SU-DHL-6 (cell line): ENCODE measurements around the gene SLC4A7.

Experiments
- EZH2phosphoT487 ChIP-seq: fragments of 200-600 bp; sonication (generic), shearing (Covaris generic); conservative IDR thresholded peaks from 2 replicates; pipeline ENCODE4 v1.6.1; 2018; ENCODE audit warnings: mild to moderate bottlenecking, antibody characterized with exemption, low read length, moderate library complexity, mixed read lengths
- TF ChIP-seq, protein P1 (sequence below): fragments of 200-600 bp; sonication (generic); IDR thresholded peaks from one replicate; pipeline ENCODE4 v1.5.1; 2017; ENCODE audit warnings: antibody characterized with exemption, mild to moderate bottlenecking, low read length, moderate library complexity; ENCODE audit not compliant: insufficient read depth, poor library complexity, severe bottlenecking

DNA sequence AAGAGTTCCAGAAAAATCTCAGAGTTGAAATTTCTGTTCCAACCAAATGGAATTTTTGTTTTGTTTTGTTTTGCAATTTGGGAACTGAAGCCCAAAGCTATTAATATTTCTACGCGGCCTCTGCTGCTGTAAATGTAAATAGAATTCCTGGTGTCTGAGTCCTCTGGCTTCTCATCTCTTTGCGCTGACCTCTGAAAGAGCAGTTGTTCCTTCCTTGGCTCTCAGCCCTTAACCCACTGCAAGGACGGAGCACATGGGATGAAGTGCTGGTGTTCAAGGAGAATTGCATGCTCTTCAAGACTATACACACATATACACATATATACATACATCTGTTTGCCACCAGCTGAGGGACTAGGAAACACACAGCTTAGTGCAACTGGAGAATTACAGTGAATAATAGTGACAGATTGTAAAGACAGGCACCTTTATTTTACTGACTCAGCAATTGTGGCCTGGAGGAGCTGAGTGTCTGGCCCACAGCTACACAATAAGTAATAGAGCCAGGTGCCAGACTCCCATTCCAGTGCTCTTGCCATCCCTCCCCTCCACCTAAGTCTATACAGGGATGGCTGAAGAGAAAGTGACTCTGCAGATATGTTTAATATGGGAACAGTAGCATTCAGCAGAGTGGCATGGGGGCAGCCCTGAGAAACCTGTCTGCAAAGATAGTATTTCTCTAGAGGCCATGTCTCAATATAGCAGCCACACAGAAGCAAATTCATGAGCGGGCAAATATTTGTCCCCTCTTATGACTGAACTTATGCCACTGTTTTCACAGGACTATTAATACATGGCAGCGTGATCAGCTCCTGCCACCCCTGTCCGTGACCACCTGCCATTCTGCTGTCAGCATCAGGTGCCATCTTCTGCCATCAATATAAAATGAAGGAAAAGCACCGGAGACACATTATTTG lies 157.3 kb downstream of the SLC4A7 start:
- TF ChIP-seq, protein P1, sequence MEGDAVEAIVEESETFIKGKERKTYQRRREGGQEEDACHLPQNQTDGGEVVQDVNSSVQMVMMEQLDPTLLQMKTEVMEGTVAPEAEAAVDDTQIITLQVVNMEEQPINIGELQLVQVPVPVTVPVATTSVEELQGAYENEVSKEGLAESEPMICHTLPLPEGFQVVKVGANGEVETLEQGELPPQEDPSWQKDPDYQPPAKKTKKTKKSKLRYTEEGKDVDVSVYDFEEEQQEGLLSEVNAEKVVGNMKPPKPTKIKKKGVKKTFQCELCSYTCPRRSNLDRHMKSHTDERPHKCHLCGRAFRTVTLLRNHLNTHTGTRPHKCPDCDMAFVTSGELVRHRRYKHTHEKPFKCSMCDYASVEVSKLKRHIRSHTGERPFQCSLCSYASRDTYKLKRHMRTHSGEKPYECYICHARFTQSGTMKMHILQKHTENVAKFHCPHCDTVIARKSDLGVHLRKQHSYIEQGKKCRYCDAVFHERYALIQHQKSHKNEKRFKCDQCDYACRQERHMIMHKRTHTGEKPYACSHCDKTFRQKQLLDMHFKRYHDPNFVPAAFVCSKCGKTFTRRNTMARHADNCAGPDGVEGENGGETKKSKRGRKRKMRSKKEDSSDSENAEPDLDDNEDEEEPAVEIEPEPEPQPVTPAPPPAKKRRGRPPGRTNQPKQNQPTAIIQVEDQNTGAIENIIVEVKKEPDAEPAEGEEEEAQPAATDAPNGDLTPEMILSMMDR, result no peak
- no peak for TF ChIP-seq EZH2phosphoT487
